ENCODE data around the gene RHO. TPM values are rescaled to one million over a fixed set of nuclear protein-coding genes. Genes with fewer than 3 reads are reported as not detected.

Gene RHO
- total RNA-seq, 1 experiment from 2014 or later = not detected

- peaks cover 0 to 3% of the 10 kb centered on the region in 2 experiments; a peak in 2 of 4 replicates for H3K4me1 Mint-ChIP-seq
- no peaks in the 10 kb centered on the region for H3K27me3 Mint-ChIP-seq (ENCODE audit: low read depth)
- no peak for DNase-seq
- H4K5ac ChIP-seq (ENCODE audit: insufficient read length, low read depth, low read length) = no peak overlapping the region
- TF ChIP-seq, protein P1, sequence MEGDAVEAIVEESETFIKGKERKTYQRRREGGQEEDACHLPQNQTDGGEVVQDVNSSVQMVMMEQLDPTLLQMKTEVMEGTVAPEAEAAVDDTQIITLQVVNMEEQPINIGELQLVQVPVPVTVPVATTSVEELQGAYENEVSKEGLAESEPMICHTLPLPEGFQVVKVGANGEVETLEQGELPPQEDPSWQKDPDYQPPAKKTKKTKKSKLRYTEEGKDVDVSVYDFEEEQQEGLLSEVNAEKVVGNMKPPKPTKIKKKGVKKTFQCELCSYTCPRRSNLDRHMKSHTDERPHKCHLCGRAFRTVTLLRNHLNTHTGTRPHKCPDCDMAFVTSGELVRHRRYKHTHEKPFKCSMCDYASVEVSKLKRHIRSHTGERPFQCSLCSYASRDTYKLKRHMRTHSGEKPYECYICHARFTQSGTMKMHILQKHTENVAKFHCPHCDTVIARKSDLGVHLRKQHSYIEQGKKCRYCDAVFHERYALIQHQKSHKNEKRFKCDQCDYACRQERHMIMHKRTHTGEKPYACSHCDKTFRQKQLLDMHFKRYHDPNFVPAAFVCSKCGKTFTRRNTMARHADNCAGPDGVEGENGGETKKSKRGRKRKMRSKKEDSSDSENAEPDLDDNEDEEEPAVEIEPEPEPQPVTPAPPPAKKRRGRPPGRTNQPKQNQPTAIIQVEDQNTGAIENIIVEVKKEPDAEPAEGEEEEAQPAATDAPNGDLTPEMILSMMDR (conservative IDR thresholded peaks at IDR 0.05) = no peak
- H3K9me3 Mint-ChIP-seq = no peaks in the 10 kb centered on the region
- H2AK5ac ChIP-seq (ENCODE audit: insufficient read length, low read length) = no peak overlapping the region
- H3K23me2 ChIP-seq (ENCODE audit: insufficient read length, low read depth, low read length, poor library complexity, severe bottlenecking) = no peaks in the 10 kb centered on the region
- H3K23ac ChIP-seq (ENCODE audit: insufficient read length, low read depth, low read length) = no peak overlapping the region
- no peak overlapping the region for H3K4ac ChIP-seq (ENCODE audit: low read depth, low read length)
- no peak overlapping the region for H2BK15ac ChIP-seq (ENCODE audit: low read depth, low read length)
- no peak overlapping the region for H3K9ac ChIP-seq (ENCODE audit: extremely low read depth, insufficient read length, low read length)
- no peak overlapping the region for H2BK120ac ChIP-seq (ENCODE audit: low read depth, low read length, poor library complexity, severe bottlenecking)
- no peaks in the 10 kb centered on the region for H3K79me1 ChIP-seq (ENCODE audit: insufficient read depth, low read depth, low read length, poor library complexity, severe bottlenecking)
- no peak overlapping the region for H4K91ac ChIP-seq (ENCODE audit: insufficient read length, low read depth, low read length)
- H4K20me1 ChIP-seq (ENCODE audit: control insufficient read depth, insufficient read depth, insufficient read length) = no peaks in the 10 kb centered on the region
- peaks cover 0 to 8% (median 0%) of the 10 kb centered on the region in 3 experiments; a peak in 3 of 7 replicates for H3K36me3 Mint-ChIP-seq (ENCODE audit: insufficient read depth in 1 of 3, low read depth in 3 of 3)
- no peak overlapping the region for H2BK5ac ChIP-seq (ENCODE audit: insufficient read length, low read length)
- H3K79me2 ChIP-seq (ENCODE audit: insufficient read depth, low read length) = no peaks in the 10 kb centered on the region
- WGBS (ENCODE audit: extremely low coverage, insufficient read length, low lambda C conversion rate) = no CpG with 5 or more reads among the region's 7 CpGs
- no peak overlapping the region for H3K4me2 ChIP-seq (ENCODE audit: insufficient read depth, insufficient read length, low read length)
- H3K27ac Mint-ChIP-seq = no peak overlapping the region
- no peaks in the 10 kb centered on the region for H3K4me1 ChIP-seq (ENCODE audit: insufficient read depth, low read length)
- no peaks in the 10 kb centered on the region for H3K9me3 ChIP-seq (ENCODE audit: control insufficient read depth, low read depth, low read length)
- no peak overlapping the region for H3K27ac ChIP-seq (ENCODE audit: insufficient read length, low read depth, low read length)
- no peak overlapping the region for H2BK20ac ChIP-seq (ENCODE audit: low read depth, low read length, poor library complexity, severe bottlenecking)
- H3K18ac ChIP-seq (ENCODE audit: insufficient read length, low read depth, low read length) = no peak overlapping the region
- no peak overlapping the region for H3K56ac ChIP-seq (ENCODE audit: insufficient read length, low read depth, low read length)
- H3K14ac ChIP-seq (ENCODE audit: insufficient read depth, low read length) = no peak overlapping the region
- H3T11ph ChIP-seq (ENCODE audit: low read length) = no peak overlapping the region
- H2BK12ac ChIP-seq (ENCODE audit: insufficient read length, low read depth, low read length) = no peak overlapping the region
- no peaks in the 10 kb centered on the region for H3K27me3 ChIP-seq (ENCODE audit: insufficient read depth, low read length)
- H2AFZ ChIP-seq (ENCODE audit: low read length) = no peak overlapping the region
- H4K8ac ChIP-seq (replicated peaks; ENCODE audit: insufficient read length, low read depth, low read length) = no peak overlapping the region
- H3K4me3 Mint-ChIP-seq = no peak overlapping the region
Observed at GRCh38 chr3:129565902-129566301, 37.5 kb downstream of the RHO start.
